ENCODE results near the gene WNT11.

The WNT11 gene

GRCh38 chr11:76152086-76152681 lies 54.1 kb downstream of the WNT11 start:
- DNase-seq: peak; percentile 84

GRCh38 chr11:76151556-76152085 lies 54.7 kb downstream of the WNT11 start:
- no peak for DNase-seq

DNA sequence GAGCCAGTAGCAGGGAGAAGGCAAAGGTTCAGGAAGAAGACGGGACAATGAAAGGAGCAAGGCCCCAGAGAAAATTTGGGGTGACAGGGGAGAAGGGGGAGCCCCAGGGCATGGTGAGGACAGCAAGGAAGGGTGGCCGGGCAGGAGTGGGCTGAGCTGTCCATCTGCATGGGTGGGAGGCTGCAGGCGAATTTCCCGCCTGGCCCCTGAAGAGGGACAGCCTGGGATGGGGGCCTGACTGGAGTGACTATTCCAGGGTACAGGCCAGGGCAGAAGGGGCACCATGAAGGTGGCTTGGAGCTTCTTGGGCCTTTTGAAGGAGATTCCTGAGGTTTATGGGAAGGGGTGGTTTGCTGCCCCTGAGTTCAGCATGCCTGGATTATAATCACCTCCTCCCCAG lies 56.2 kb downstream of the WNT11 start:
- no peak for DNase-seq

DNA sequence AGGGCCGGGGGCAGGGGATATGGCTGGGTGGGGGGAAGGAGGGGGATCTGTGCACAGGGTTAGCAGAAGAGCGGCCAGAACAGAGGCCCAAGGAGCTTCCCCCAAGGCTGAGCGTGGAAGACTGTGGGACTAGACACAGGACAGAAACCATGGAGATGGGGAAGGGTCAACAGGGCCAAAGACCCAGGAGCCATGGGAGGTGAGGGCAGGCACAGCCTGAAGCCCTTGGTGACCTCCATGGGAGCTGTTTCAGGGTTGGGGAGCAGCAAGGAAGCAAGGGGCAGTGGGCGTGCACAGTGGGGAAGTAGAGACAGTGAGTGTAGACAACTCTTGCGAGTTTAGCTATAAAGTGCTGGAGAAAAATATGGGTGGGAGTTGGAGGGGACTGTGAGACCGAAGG lies 56.6 kb downstream of the WNT11 start:
- no peak for DNase-seq

- DNase-seq: no peak
Observed at GRCh38 chr11:76148941-76149613, 57.2 kb downstream of the WNT11 start.

GRCh38 chr11:76148231-76148630 lies 58.1 kb downstream of the WNT11 start:
- no peak for DNase-seq

DNA sequence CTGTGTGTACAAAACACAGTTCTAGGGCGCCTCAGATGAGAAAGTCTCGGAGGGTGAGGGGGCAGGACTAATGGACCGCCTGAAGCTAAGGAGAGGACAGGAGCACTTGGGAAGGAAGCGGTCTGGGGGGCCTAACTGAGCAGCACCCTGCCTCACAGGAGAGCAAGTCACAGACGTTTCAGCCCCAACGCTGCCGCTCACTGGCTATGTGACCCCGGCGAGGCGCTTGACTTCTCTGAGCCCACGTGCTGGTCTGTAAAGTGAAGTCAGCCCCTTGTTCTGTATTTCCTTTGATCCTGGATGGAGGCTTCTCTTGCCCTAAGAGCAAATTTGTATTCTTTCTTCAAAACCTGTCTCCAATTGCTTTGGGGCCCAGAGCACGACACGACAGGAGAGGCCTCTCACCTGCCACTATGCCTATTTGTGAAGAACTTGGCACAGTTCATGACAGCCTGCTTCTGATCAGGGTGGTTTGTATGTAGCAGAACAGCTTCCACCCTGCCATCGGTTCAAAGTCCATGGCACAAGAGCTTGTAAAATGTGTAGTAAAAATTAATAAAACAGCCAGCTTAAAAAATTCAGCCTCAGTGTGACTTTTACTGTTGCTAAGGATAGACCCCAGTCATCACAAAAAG lies 59.1 kb downstream of the WNT11 start:
- no peak for DNase-seq

GRCh38 chr11:76143274-76143673 lies 63.0 kb downstream of the WNT11 start:
- DNase-seq: no peak

DNA sequence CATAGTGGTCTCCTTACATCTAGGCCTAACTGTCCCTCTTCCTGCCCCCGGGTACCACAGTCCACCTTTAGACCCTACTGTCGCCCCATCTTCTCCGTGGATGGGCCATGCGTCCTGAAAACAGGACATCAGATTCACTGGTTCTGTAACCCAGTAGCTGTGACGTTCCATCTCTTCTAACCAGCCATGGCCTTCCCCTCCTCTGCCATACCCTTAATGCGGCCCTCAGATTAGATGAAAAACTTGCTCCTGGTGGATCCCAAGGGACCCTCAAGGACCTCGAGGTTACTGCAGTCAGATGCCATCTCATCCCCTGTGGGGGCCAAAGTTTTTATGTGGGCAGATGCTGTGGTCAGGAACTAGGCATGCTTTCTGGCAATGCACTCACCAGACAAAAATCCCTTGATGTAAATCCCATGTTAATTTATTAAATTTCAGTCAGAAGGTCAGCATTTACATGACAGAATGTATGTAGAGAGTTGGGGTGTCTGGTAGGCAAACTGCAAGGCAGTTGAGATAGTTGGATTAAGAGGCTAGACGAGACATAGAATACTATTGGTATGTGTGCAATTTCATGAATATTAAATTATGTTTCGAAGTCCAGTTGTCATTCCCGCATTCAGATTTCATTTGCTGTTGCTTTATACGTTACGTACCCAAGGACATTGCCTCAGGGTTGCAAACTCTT lies 64.3 kb downstream of the WNT11 start:
- no peak for DNase-seq

- DNase-seq: no peak
Observed at GRCh38 chr11:76140912-76141574, 65.3 kb downstream of the WNT11 start.

GRCh38 chr11:76139314-76139713 lies 67.0 kb downstream of the WNT11 start:
- DNase-seq: peak; percentile 37

All from inflammatory macrophage treated with lipopolysaccharide for 4 hours (primary cell).